SU-DHL-6 (cell line): ENCODE data around the gene TSN.

Experiments used
- CTCF ChIP-seq: fragments of 200-600 bp; sonication (generic); IDR thresholded peaks from one replicate; pipeline ENCODE4 v1.5.1; 2017; ENCODE audit warnings: antibody characterized with exemption, mild to moderate bottlenecking, low read length, moderate library complexity; ENCODE audit not compliant: insufficient read depth, poor library complexity, severe bottlenecking
- EZH2phosphoT487 ChIP-seq: fragments of 200-600 bp; sonication (generic), shearing (Covaris generic); conservative IDR thresholded peaks from 2 replicates; pipeline ENCODE4 v1.6.1; 2018; ENCODE audit warnings: mild to moderate bottlenecking, antibody characterized with exemption, low read length, moderate library complexity, mixed read lengths

- TF ChIP-seq CTCF = no peak
- no peak for TF ChIP-seq EZH2phosphoT487
These were observed 14.0 kb upstream of the TSN start for GRCh38 chr2:121741450-121741849.
